Thyroid gland (tissue), 4 donors: ENCODE data around the gene ARL8A. TPM values are rescaled to one million over a fixed set of nuclear protein-coding genes. Genes with fewer than 3 reads are reported as not detected.

Experiments used
- DNase-seq, 2 donors: peaks; one replicate each; pipeline ENCODE4 v3.0.0-alpha.2; 2019
- H3K27ac ChIP-seq, 3 donors: fragments of 200-600 bp; sonication (generic); 1 replicate in 2 of 3; 2 replicates in 1 of 3; pipeline ENCODE4 v1.5.1; 2016 to 2019; ENCODE audit warnings: mild to moderate bottlenecking in 1 of 3, moderate library complexity in 1 of 3
- H3K27me3 ChIP-seq: fragments of 200-600 bp; sonication (generic); one replicate; pipeline ENCODE4 v1.5.1; 2019
- H3K36me3 ChIP-seq, 2 donors: fragments of 200-600 bp; sonication (generic); one replicate each; pipeline ENCODE4 v1.5.1; 2016 to 2019
- H3K4me1 ChIP-seq, 2 donors: fragments of 200-600 bp; sonication (generic); one replicate each; pipeline ENCODE4 v1.5.1; 2017 to 2019
- H3K4me3 ChIP-seq, 3 donors: fragments of 200-600 bp; sonication (generic); replicated peaks in 1 of 3; 1 replicate in 2 of 3; 2 replicates in 1 of 3; pipeline ENCODE4 v1.5.1; 2016; ENCODE audit warnings: mild to moderate bottlenecking in 1 of 3
- H3K9me3 ChIP-seq: fragments of 200-600 bp; sonication (generic); one replicate; pipeline ENCODE4 v1.5.1; 2017
- POLR2A ChIP-seq, 2 donors: fragments of 450-650 bp; IDR thresholded peaks; one replicate each; pipeline ENCODE4 v1.6.1; 2017; ENCODE audit warnings: antibody characterized with exemption in 2 of 2, mild to moderate bottlenecking in 2 of 2, moderate library complexity in 1 of 2
- WGBS, 2 donors: methylation state at CpG; one replicate each; pipeline ENCODE4 v1.1.5; 2017; 5-methylcytosine and 5-hydroxymethylcytosine counted together
- intact Hi-C: fragments of 100-400 bp; cut with DNase I; formaldehyde crosslinking; loops from one replicate; pipeline ENCODE4 v1.15.1; 2023
- total RNA-seq, 4 donors: library from RNA; depleted of rRNA; stranded (reverse); fragments of >200 nt; gene quantifications; one replicate each; pipeline ENCODE4 v1.2.3, GENCODE V29; 2016
- TF ChIP-seq, protein P1 (sequence below), 6 experiments: fragments of 200-600 bp in 3 of 6; fragments of 450-650 bp in 3 of 6; sonication (generic) in 3 of 6; IDR thresholded peaks; one replicate each; pipeline ENCODE4 v1.5.1; 2016 to 2019; ENCODE audit warnings: antibody characterized with exemption in 6 of 6, mild to moderate bottlenecking in 2 of 6, inconsistent platforms in 1 of 6, moderate library complexity in 1 of 6

Gene ARL8A
- total RNA-seq, 4 donors from 2014 or later: 31.2 to 38.6 (median 35.0) TPM

DNA sequence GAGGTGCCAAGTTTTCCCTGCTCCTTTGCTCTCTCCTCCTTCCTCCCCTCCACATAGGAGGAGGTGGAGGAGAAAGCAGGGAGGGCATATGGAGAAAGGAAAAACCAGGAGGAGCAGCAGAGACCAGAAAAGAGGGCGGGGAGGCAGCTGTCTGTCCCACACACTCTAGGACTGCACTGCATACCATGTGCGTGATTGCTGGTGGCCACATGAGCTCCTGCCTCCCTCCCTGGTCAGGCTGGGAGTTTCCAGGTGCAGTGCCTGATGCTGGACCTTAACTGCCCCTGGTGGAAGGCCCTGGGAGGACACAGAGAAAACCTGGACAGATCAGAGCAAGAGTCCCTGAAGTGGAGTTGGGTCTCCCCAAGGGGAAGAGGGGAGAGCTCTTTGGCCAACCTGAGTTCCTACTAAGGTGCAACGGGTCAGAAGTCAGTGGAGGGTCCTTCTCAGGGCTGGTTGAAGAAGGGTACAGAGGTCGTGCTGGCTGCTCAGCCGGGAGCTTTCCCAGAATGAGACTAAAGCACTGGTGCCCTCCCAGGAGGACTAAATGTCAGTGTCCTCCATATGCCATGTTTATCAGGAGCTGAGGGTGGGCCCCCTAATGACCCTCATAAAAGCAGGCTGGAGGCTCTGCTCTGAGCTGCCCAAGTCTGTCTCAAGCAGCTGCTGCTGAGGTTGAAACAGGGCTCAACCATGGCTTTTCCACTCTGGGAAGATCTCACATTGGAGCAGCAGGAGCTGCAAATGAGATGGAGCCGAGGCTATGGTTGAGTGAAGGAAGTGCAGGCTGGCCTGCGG is 45.6 kb upstream of the ARL8A start:
- intact Hi-C loops: loop anchor here (5.0 to 10.0 kb wide), 2 partner anchors 127 to 525 kb away; partner anchors contain the start of gene SYT2
- Histone ChIP-seq H3K27ac (no peak overlapping the region), H3K27me3 (no peaks in the 10 kb centered on the region), H3K4me3 (no peak overlapping the region), H3K36me3 (no peaks in the 10 kb centered on the region), H3K9me3 (no peaks in the 10 kb centered on the region), H3K4me1 (peaks cover 6 to 16% of the 10 kb centered on the region in 2 donors)
- DNase-seq: no peak
- TF ChIP-seq, protein P1, sequence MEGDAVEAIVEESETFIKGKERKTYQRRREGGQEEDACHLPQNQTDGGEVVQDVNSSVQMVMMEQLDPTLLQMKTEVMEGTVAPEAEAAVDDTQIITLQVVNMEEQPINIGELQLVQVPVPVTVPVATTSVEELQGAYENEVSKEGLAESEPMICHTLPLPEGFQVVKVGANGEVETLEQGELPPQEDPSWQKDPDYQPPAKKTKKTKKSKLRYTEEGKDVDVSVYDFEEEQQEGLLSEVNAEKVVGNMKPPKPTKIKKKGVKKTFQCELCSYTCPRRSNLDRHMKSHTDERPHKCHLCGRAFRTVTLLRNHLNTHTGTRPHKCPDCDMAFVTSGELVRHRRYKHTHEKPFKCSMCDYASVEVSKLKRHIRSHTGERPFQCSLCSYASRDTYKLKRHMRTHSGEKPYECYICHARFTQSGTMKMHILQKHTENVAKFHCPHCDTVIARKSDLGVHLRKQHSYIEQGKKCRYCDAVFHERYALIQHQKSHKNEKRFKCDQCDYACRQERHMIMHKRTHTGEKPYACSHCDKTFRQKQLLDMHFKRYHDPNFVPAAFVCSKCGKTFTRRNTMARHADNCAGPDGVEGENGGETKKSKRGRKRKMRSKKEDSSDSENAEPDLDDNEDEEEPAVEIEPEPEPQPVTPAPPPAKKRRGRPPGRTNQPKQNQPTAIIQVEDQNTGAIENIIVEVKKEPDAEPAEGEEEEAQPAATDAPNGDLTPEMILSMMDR (IDR thresholded peaks at IDR 0.05): no peak
- TF ChIP-seq POLR2A (IDR thresholded peaks at IDR 0.05): no peak
- 80 to 81% methylated on average over 5 to 7 of the region's 7 CpGs for WGBS, 2 donors

DNA sequence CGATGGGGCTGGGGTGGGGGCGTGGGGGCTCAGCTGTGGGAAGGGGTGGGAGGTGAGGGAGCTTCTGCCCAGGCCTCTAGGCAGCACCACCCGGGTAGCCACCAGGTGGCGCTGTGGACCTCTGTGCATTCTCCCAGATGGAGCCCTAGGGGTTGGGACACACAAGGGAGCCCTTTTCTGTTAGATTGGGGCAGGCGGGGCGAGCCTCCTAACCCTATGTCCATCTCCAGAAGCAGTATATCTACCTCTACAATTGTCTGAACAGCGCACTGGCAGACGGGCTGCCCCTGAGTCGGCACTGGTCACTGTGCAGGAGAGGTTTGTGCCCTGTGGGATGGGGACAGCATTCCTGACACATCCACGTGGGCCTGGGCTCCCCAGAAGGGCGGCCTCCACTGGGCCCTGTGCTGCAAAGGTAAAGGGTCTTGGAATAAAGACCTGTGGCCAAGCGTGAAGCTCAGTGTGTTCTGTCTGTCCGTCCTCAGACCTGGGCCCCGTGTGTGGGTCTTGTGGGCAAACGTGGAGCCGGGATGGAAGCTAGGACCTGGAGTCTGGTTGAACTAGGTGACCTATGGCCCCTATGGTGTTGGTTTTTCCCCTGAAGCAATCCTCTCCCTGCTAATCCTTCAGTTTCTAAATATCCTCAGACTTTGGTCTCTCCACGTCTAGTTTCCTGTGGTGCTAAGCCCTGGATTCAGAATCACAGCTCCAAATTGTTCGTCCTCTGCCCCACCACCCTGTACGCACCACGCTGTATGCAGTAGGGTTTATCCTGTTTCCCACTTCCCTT is 44.7 kb upstream of the ARL8A start:
- H3K4me3 ChIP-seq: no peak overlapping the region
- no peaks in the 10 kb centered on the region for H3K27me3 ChIP-seq
- 57 to 61% methylated on average over 13 to 20 of the region's 20 CpGs for WGBS, 2 donors
- intact Hi-C loops: loop anchor here (5.0 to 10.0 kb wide), 2 partner anchors 128 to 526 kb away; partner anchors contain the start of gene SYT2
- DNase-seq: peak; percentile 77 to 80
- H3K9me3 ChIP-seq: no peaks in the 10 kb centered on the region
- peaks cover 6 to 16% of the 10 kb centered on the region in 2 donors for H3K4me1 ChIP-seq
- no peaks in the 10 kb centered on the region for H3K36me3 ChIP-seq
- H3K27ac ChIP-seq: no peak overlapping the region
- TF ChIP-seq, protein P1 (IDR thresholded peaks at IDR 0.05): peak; percentile 37 to 92 (median 70)
- TF ChIP-seq POLR2A (IDR thresholded peaks at IDR 0.05): no peak

DNA sequence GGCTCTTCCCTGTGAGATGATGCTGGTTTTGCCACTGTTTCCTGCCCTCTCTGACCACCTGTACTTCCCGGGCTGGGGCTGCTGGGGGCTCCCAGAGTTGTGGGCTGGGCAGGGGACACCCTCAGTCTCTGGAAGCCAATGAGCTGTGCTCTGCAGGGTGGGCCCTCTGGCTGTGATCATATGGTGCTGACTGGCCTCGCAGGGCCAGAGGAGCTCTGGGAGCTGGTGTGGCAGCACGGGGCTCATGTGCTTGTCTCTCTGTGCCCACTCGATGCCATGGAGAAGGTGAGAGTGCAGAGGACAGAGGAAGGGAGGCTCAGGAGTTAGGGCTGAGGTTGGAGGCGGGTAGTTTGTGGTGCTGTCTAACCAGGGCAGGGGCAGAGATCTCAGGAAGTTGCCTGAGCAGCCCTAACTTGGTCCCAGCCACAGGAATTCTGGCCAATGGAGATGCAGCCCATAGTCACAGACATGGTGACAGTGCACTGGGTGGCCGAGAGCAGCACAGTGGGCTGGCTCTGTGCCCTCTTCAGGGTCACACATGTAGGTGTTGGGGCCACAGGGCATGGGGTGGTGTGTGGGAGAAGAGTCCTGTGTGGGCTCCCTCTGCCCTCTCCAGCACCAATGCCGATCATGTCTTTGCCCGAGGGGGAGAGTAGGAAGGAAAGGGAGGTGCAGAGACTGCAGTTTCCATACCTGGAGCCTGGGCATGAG is 43.3 kb upstream of the ARL8A start:
- no peak for DNase-seq
- no peak overlapping the region for H3K4me3 ChIP-seq
- no peaks in the 10 kb centered on the region for H3K36me3 ChIP-seq
- no peaks in the 10 kb centered on the region for H3K9me3 ChIP-seq
- WGBS, 2 donors: 75 to 81% methylated on average over 5 to 8 of the region's 8 CpGs
- H3K27me3 ChIP-seq: no peaks in the 10 kb centered on the region
- TF ChIP-seq, protein P1 (IDR thresholded peaks at IDR 0.05): no peak
- no peak for TF ChIP-seq POLR2A (IDR thresholded peaks at IDR 0.05)
- H3K27ac ChIP-seq: no peak overlapping the region
- intact Hi-C loops: loop anchor here (5.0 to 10.0 kb wide), 2 partner anchors 129 to 527 kb away; partner anchors contain the start of gene SYT2
- peaks cover under 1 to 4% of the 10 kb centered on the region in 2 donors for H3K4me1 ChIP-seq

DNA sequence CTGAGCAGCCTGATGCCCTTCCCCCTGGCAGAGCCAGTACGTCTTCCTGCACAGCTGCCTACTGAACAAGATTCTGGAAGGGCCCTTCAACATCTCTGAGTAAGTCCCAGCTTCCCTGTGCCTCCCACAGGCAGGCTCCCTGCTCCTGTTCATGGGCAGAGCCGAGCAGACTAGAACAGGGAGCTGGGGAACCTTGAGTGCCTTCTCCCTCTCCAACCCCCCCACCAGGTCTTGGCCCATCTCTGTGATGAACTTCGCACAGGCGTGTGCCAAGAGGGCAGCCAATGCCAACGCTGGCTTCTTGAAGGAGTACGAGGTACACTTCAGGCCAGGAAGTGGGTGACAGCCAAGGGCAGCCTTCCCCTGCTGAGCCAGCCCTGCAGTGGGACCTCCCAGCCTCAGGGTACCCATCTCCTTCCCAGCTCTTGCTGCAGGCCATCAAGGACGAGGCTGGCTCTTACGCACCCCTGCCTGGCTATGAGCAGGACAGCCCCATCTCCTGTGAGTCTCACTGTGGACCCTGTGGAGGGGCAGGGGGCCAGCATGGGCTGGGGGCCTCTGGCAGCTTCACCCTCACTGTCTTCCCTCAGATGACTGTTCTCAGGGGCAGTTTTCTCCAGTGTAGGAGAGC is 42.6 kb upstream of the ARL8A start:
- intact Hi-C loops: loop anchor here (5.0 to 10.0 kb wide), 2 partner anchors 130 to 528 kb away; partner anchors contain the start of gene SYT2
- H3K27me3 ChIP-seq: no peaks in the 10 kb centered on the region
- no peak overlapping the region for H3K4me3 ChIP-seq
- H3K4me1 ChIP-seq: peaks cover 0 to 4% of the 10 kb centered on the region in 2 donors
- H3K36me3 ChIP-seq: no peaks in the 10 kb centered on the region
- peak; percentile 82 to 87 for DNase-seq
- no peak overlapping the region for H3K27ac ChIP-seq
- WGBS, 2 donors: 31 to 42% methylated on average over 2 to 7 of the region's 8 CpGs
- no peaks in the 10 kb centered on the region for H3K9me3 ChIP-seq
- TF ChIP-seq, protein P1 (IDR thresholded peaks at IDR 0.05): no peak
- TF ChIP-seq POLR2A (IDR thresholded peaks at IDR 0.05): no peak
